ENCODE results near the gene ARHGAP42.

The ARHGAP42 gene

DNA sequence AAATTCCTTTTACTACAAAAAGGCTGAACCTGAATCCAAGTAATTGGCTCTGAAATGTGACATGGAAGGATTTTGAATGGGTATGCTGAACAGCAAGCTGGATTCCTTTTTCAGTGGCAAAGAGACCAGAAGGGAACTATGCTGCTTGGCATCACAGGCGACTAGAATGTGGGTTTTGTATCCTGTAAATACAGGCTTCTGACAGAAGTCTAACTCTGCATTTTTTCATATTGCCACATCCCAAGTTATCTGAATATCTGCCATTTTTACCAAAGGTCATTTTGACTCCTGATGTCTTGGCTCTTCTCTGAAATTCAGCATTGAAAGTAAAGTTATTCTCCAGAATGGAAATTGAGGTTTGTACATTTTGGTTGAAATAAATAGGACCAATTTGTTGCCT lies 145.7 kb downstream of the ARHGAP42 start:
- no peak for DNase-seq (ENCODE audit: low read depth in 2 of 2)

- DNase-seq (ENCODE audit: low read depth in 2 of 2) = no peak
Measured at GRCh38 chr11:100833276-100833675, 146.2 kb downstream of the ARHGAP42 start.

DNA sequence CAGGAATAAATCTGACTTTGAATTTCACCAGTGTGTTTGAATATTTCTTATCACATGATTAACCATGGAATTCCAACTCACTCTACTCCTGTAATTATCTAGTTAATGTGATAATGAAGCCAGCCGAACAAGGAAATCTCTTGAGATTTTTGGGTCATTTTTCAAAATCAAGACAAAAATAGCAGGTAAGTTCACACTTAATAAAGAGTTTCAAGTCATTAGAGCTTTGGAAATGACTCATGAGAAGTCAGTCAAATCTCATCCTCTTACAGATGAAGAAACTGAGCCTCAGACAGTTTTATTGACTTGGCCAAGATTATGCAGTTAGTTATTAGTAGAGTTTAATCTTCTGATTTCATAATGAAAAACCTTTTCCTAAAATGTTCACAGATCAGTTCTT lies 148.8 kb downstream of the ARHGAP42 start:
- no peak for DNase-seq (ENCODE audit: low read depth in 2 of 2)

DNA sequence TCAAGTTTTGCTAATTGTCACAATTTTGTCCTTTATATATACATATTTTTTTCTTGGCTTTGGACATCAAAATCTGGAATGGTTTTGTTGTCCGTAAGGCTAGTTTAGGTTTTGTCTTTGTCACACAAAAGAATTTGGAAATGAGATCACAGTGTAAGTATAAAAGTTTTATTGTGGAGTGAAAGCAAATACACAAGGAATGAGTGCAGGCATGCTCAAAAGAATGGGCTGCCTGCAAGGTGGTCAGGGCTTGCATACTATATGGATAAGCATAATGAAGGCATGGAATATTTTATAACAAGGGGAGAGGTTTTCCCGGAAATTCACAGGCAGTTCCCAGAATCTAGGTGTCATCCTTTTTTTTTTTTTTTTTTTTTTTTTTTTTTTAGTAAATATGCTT lies 150.2 kb downstream of the ARHGAP42 start:
- no peak for DNase-seq (ENCODE audit: low read depth in 2 of 2)

DNA sequence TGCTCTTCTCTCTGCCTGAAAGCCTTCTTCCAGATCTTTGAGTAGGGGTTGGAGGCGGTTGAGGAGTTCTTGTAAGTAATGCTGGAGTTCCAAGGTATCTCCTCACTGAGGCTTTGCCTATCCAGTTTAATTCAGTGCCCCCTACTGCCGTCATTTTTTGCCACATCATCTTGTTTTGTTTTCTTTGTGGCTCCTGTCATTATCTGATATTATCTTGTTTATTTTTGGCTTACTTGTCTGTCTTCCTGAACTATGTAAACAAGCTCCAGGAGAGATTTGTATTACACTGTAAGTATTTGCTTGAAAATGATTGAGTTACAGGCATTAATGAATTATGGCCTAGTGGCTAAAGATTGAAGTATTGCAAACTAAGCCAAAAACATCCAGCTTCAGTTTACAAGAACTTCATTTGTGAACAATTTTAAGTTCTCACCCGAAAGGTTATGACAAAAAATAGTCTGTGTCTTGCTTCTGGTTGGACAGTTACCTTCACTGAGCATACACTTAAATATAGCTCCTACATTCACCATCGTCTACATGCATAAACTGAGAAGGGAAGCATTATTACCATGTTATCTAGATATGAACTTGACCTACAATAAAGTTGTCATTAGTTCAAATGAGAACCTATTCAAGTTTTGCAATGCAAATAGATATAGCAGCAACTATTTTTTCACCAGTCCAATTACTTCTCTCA lies 154.8 kb downstream of the ARHGAP42 start:
- no peak for DNase-seq (ENCODE audit: low read depth in 2 of 2)

GRCh38 chr11:100847696-100848216 lies 160.7 kb downstream of the ARHGAP42 start:
- no peak for DNase-seq (ENCODE audit: low read depth in 2 of 2)

DNA sequence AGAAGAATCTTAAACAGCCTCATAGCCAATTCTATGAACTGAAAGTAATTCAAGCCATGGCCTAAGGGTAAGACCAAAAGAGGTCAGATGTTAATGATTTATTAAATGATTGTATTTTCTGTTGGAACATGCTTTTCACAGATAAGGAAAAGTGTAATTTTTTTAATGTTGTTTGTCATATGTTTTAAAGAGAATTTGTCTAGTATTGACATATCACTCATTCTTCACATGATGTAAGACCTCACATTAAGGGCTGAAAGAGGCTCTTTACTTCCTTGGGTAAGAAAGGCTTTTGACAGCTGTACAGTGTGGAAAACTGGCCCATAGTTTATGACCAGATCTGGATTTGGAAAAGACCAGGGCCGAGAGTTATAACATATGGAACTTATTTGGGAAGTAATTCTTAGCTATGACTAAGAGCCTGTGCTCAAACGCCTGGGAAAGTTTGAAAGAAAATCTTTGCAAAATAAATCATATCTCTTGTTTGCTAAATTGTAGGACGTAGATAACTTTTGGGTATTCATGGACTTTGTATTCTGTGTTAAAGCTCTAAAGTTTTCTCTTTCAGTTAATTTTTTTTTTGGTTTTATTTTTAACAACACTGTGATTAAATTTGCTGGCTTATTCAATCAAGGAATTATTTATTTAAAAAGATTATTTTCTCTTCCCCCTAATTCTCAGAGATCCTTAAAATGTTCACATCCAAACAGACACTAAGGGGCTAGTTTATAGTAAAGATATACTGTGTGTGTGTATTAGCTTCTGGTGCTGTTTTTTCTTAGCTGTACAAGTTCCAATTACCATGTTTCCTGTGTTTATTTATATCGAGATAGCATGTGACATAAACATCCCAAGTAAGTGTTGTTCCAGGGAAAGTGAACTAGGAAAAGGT lies 162.2 kb downstream of the ARHGAP42 start:
- no peak for DNase-seq (ENCODE audit: low read depth in 2 of 2)

GRCh38 chr11:100849901-100850235 lies 162.8 kb downstream of the ARHGAP42 start:
- no peak for DNase-seq (ENCODE audit: low read depth in 2 of 2)

- no peak for DNase-seq (ENCODE audit: low read depth in 2 of 2)
Measured at GRCh38 chr11:100851147-100851546, 164.1 kb downstream of the ARHGAP42 start.

GRCh38 chr11:100851584-100852152 lies 164.6 kb downstream of the ARHGAP42 start:
- DNase-seq (ENCODE audit: low read depth in 2 of 2) = no peak

DNA sequence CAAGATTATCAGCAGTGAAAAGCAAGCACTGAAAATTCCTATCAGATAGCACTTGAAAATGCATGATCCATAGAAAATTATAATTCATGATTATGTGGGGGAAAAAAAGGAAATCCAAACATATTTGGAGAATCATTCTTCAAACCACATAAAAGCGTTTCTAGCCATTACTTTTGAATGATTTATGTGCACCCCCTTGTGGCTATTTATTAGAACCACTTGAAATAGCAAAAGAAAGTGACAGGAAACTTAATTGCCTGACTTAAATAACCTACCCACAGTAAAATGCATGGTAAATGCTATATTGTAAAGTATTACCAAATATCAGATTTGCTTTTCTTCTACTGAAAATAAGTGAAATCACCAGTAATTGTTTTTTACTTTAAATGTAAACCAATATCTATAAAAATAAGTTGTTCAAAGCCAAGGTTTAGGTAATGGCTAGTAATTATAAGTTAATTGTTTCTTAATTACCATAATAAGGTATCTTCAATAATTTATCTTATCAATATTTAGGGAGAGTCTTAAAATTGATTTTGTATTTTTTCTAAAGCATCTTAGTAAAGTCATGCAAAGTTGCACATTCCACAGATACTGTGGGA lies 168.5 kb downstream of the ARHGAP42 start:
- no peak for DNase-seq (ENCODE audit: low read depth in 2 of 2)

GRCh38 chr11:100857236-100858005 lies 170.3 kb downstream of the ARHGAP42 start:
- no peak for DNase-seq (ENCODE audit: low read depth in 2 of 2)

- DNase-seq (ENCODE audit: low read depth in 2 of 2) = no peak
Measured at GRCh38 chr11:100860318-100861155, 173.4 kb downstream of the ARHGAP42 start.

DNA sequence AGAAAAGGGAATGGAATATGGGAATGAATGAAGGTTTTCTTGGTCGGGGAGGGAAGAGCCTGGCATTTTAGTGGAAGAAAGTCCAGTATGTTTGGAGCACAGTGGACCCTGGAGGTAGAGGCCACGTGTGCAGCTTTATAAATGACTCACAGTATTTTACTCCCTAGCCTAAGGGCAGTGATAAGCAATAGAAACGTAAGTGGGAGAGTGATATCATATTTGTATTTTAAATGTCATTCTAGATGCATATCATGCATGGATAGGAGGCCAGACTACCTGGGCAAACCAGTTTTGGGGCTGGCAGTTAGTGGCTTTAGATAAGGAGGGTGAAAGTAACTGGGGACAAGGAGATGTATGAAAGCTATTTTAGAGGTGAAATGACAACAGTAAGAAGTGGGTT lies 174.1 kb downstream of the ARHGAP42 start:
- DNase-seq (ENCODE audit: low read depth in 2 of 2) = no peak

- DNase-seq (ENCODE audit: low read depth in 2 of 2) = no peak
Measured at GRCh38 chr11:100863080-100863581, 176.0 kb downstream of the ARHGAP42 start.

GRCh38 chr11:100865443-100866065 lies 178.5 kb downstream of the ARHGAP42 start:
- no peak for DNase-seq (ENCODE audit: low read depth in 2 of 2)

DNA sequence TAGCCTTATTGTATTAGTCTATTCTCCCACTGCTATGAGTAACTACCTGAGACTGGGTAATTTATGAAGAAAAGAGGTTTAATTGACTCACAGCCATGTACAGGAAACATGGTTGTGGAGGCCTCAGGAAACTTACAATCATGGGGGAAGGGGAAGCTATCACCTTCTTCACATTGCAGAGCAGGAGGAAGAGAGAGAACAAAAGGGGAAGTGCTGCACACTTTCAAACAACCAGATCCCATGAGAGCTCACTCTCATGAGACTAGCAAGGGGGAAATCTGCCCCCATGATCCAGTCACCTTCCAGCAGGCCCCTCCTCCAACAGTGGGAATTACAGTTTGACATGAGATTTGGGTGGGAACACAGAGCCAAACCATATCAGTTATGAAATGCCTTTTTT lies 179.4 kb downstream of the ARHGAP42 start:
- DNase-seq (ENCODE audit: low read depth in 2 of 2) = no peak

DNA sequence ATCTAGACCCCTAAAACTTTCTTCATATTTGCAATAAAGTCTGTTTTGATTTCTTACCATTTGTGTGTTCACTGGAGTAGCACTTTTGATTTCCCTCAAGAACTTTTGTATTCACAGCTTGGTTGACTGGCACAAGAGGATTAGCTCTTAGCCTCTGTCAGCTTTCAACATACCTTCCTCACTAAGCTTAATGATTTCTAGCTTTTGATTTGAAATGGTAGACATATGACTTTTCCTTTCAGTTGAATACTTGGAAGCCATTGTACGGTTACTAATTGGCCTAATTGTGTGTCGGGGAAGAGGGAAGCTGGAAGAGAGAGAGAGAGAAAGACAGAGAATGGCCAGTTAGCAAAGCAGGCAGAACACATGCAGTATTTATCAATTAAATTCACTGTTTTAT lies 180.5 kb downstream of the ARHGAP42 start:
- no peak for DNase-seq (ENCODE audit: low read depth in 2 of 2)

DNA sequence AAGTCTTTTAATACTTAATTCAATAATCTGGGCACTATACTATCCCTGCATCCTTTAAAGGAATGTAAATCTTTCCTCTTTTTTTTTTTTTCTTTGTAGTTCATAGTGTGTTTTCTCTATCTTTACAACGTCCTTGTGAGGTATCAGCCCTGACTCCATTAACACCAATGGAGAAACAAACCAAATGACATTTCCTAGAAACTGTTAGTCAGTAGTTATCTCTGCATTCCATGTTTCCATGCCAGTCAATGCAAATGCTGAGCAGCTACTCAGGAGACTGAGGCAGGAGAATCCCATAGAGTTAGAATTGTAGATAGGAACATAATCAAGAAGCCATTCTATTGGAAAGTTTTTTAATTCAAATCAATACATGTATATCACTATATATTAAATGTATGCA lies 182.2 kb downstream of the ARHGAP42 start:
- no peak for DNase-seq (ENCODE audit: low read depth in 2 of 2)

GRCh38 chr11:100870138-100870537 lies 183.1 kb downstream of the ARHGAP42 start:
- DNase-seq (ENCODE audit: low read depth in 2 of 2) = no peak
